Glomerular endothelial cell (primary cell): ENCODE data around the gene CD8B. TPM values are rescaled to one million over a fixed set of nuclear protein-coding genes. Genes with fewer than 3 reads are reported as not detected.
A peak's percentile ranks its signal among the peaks of the same experiment; 100 is the strongest.
"Not testable (repeated sequence)": the region's sequence is repeated elsewhere in the genome, so short reads cannot be mapped to it uniquely, and the experiment has no call there.

Source experiments
- DNase-seq: peaks from one replicate; pipeline ENCODE4 v3.0.0-alpha.2; 2011; ENCODE audit warnings: low read depth, low spot score; ENCODE audit errors: extremely low read depth
- total RNA-seq: library from RNA; depleted of rRNA; stranded (reverse); fragments of >200 nt; gene quantifications from 2 replicates; pipeline ENCODE4 v1.2.3, GENCODE V29; 2015

CD8B gene
- total RNA-seq, 1 donor from 2014 or later: not detected

DNA sequence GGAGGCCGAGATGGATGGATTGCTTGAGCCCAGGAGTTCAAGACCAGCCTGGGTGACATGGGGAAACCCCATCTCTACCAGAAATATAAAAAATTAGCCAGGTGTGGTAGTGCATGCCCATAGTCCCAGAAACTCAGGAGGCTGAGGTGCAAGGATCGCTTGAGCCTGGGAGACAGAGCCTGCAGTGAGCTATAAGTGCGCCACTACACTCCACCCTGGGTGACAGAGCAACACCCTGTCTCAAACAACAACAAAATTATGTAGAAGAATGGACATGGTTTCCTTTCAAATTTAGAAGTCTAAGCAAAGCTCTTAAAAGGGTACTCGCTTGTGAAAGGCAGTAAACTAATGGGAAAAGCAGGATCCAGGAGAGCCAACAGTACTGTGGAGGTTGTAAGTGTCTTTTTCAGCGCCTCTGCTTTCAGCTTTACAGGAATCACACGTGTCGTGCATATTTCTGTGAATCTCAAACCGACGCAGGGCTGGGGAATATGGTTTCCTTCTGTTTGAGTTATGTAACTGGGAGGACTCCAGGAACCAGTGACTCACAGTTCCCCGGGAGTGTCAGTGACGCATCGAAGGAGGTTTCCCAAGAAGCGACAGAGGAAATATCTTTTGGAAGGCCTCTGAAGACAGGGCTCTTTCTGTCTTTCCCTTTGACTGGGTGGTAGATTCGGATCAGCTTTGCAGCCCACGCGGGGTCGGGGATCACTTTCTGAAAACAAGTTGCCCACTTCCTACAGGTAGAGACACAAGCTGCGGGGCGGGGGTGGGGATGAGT lies 24.6 kb downstream of the CD8B start:
- DNase-seq: peak; percentile 18

- DNase-seq: not testable (repeated sequence)
These were observed 26.2 kb downstream of the CD8B start for GRCh38 chr2:86835548-86835889.

- no peak for DNase-seq
These were observed 28.4 kb downstream of the CD8B start for GRCh38 chr2:86833315-86833714.

- no peak for DNase-seq
These were observed 29.2 kb downstream of the CD8B start for GRCh38 chr2:86832334-86833096.

- DNase-seq: no peak
These were observed 30.1 kb downstream of the CD8B start for GRCh38 chr2:86831537-86831936.

DNA sequence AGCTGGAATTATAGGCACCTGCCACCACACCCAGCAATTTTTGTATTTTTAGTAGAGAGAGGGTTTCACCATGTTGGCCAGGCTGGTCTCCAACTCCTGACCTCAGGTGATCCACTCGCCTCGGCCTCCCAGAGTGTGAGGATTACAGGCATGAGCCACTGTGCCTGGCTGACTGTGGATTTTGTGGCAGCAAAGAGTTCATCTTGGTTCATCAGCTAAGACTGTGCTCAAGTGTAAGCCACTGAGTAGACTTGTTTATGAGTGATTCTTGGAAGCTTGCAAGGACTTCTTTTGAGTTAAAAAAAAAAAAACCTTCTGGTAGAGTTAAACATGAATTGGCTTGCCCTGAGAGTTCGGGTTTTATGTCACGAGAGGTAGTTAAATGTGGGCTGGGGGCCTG lies 34.7 kb downstream of the CD8B start:
- no peak for DNase-seq

- DNase-seq: no peak
These were observed 35.8 kb downstream of the CD8B start for GRCh38 chr2:86825693-86826381.

DNA sequence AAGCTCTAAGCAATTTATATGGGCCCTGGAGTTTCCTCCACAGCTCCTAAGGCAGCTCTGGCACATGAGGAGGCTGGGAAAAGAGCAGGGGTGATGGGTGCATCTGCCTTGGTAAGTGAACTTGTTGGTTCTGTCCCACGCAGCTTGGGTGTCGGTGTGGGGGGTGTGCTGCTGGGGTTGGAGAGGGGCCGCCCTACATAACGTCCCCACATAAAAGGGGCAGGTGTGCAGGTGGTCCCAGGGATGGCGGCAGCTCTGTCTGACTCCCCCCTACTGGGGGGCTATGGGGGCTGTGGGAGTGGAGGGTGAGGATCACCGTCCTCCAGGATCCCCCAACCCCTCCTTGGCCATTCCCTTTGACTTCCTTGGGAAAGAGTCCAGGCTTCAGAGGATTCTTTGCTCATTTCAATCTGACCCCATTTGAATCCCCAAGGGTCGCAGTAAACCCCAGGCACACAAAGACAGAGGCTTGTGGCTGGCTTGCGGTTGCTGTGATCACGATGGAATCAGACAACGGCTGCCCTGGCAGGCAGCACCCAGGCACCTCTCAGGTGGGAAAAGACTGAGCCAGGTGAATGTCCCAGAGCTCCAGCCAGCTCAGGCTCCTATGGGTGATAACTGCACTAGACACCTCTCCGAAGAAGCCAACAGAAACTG lies 36.5 kb downstream of the CD8B start:
- no peak for DNase-seq

DNA sequence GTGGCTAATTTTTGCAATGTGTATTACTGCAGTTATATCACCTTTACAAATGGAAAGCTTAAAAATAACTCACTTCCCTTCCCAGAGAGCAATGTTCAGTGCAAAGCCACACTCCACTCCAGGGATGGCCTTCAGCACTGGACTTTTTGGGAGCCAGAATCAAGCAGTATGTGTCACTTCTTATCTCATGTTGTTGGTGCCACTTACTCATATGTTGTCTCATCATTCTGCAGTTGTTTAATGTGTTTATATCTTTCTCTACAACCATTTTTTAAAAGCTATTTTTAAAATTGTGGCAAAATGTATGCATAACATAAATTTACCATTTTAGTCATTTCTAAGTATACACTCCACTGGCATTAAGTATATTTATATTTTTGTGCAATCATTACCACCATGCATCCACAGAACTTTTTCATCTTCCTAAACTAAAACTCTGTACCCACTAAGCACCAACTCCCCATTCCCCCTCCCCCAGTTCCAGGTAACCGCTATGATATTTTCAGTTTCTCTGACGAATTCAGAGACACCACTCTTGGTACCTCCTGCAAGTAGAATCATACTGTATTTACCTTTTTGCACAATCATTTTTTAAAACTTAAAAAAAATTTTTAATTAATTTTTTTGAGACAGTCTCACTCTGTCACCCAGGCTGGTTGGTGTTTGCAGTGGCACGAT lies 38.9 kb downstream of the CD8B start:
- no peak for DNase-seq

GRCh38 chr2:86821842-86822241 lies 39.8 kb downstream of the CD8B start:
- no peak for DNase-seq

DNA sequence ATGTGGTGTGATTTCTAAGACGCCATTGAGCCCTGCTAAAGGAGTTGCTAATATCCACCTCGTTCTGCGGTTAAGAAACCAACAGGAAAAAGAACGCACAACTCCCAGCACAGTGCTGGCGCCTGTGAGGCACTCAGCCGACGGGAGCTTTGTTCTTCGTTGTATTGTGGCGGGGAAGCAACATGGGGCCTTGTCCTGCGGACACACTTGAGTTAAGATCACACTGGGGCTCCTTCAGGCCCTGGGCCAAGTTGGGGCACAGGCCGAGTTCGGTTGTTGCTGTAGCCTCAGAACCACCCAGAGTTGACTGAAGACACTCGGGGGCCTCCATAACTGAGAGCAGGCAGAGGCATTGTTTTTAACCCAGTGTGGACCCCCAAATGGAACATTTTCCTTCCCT lies 40.4 kb downstream of the CD8B start:
- DNase-seq: no peak

DNA sequence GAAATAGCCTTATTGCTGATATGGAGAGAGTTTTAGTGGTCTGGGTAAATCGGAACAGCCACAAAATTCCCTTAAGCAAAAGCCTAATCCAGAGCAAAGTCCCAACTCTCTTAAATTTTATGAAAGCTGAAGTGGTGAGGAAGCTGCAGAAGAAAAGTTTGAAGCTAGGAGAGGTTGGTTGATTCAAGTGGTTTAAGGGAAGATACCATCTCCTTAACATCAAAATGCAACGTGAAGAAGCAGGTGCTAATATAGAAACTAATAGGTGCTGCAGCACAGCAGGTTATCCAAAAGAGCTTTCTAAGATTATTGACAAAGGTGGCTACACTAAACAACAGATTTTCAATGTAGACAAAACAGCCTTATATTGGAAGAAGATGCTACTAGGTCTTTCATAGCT lies 42.7 kb downstream of the CD8B start:
- DNase-seq: no peak

- DNase-seq: no peak
These were observed 43.4 kb downstream of the CD8B start for GRCh38 chr2:86818114-86818801.

GRCh38 chr2:86815611-86816010 lies 46.1 kb downstream of the CD8B start:
- no peak for DNase-seq

GRCh38 chr2:86809481-86810121 lies 52.1 kb downstream of the CD8B start:
- DNase-seq: no peak

DNA sequence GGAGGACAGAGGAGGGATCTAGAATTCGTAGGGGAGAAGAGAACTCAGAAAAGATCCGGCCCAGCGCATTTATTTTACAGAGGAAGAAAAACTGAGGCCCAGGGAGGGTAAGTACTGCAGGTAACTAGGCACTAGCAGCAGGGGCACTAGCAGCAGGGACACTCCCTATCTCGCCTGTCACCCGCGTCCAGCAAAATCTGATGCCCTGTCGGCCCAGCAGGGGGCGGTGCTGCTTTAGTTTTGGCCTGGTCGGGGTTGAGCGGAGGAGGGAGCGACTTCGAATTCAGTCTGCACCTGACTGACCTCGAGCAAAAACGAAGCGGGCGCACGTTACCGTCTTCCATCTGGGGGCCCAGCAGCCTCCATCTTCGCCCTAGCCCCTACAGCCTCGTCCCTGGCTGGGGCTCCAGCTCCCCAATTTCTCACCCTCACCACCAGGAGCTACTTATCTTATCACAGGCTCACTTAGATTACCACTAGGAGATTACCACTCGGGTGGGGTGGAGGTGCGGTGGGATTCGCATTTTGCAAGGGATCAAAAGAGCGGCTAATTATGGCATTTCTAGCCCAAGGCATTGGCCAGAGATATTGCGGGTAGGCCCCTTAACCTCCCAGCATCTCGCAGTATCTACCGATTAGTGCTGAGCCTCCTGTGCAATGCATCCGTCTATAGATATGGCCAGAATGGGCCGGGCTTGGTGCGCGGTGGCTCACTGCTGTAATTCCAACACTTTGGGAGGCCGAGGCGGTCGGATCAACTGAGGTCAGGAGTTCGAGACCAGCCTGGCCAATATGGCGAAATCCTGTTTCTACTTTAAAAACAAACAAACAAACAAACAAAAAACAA lies 53.1 kb downstream of the CD8B start:
- peak; percentile 20 for DNase-seq

- DNase-seq: no peak
These were observed 54.0 kb downstream of the CD8B start for GRCh38 chr2:86807468-86808275.

GRCh38 chr2:86807133-86807467 lies 54.6 kb downstream of the CD8B start:
- no peak for DNase-seq
